SK-N-SH treated with all-trans-retinoic acid at 6 μM for 48 hours (cell line): ENCODE measurements around the gene AUH.

Experiments
- CREB5 ChIP-seq: fragments of 250-450 bp; sonication (Bioruptor Pico); IDR thresholded peaks from 2 replicates; pipeline ENCODE4 v1.5.1; 2020; ENCODE audit warnings: low read depth, mild to moderate bottlenecking, moderate library complexity
- ESRRG ChIP-seq: fragments of 250-450 bp; sonication (Bioruptor Pico); IDR thresholded peaks from 2 replicates; pipeline ENCODE4 v1.6.1; 2021; ENCODE audit warnings: mild to moderate bottlenecking
- GLIS3 ChIP-seq: fragments of 250-450 bp; sonication (Bioruptor Pico); IDR thresholded peaks from 2 replicates; pipeline ENCODE4 v1.5.0; 2020; ENCODE audit warnings: mild to moderate bottlenecking, moderate library complexity
- OSR1 ChIP-seq: fragments of 250-450 bp; sonication (Bioruptor Pico); IDR thresholded peaks from 2 replicates; pipeline ENCODE4 v1.8.0; 2022; ENCODE audit warnings: moderate library complexity, mild to moderate bottlenecking, inconsistent platforms
- PATZ1 ChIP-seq: fragments of 250-450 bp; sonication (Bioruptor Pico); IDR thresholded peaks from 2 replicates; pipeline ENCODE4 v1.8.0; 2020; ENCODE audit warnings: mild to moderate bottlenecking, moderate library complexity, borderline replicate concordance
- POU6F1 ChIP-seq: fragments of 250-450 bp; sonication (Bioruptor Pico); IDR thresholded peaks from 2 replicates; pipeline ENCODE4 v1.8.0; 2021; ENCODE audit warnings: low read depth, mild to moderate bottlenecking, moderate library complexity, borderline replicate concordance
- TOX ChIP-seq: fragments of 250-450 bp; sonication (Bioruptor Pico); IDR thresholded peaks from 2 replicates; pipeline ENCODE4 v1.8.0; 2021; ENCODE audit warnings: mild to moderate bottlenecking, moderate library complexity, borderline replicate concordance
- ZFP3 ChIP-seq: fragments of 250-450 bp; sonication (Bioruptor Pico); IDR thresholded peaks from 2 replicates; pipeline ENCODE4 v1.5.0; 2020; ENCODE audit warnings: mild to moderate bottlenecking, moderate library complexity
- ZNF70 ChIP-seq: fragments of 450-650 bp; formaldehyde crosslinking; IDR thresholded peaks from 2 replicates; pipeline ENCODE4 v1.5.0; 2020; ENCODE audit warnings: mild to moderate bottlenecking, moderate library complexity

GRCh38 chr9:91266448-91266847, 95.3 kb downstream of the AUH start:
- no peak for TF ChIP-seq POU6F1 (CRISPR knock-in tag)
- no peak for TF ChIP-seq CREB5
- TF ChIP-seq ZFP3 = no peak
- no peak for TF ChIP-seq OSR1 (CRISPR knock-in tag)
- no peak for TF ChIP-seq GLIS3 (CRISPR knock-in tag)
- no peak for TF ChIP-seq ESRRG (CRISPR knock-in tag)
- TF ChIP-seq PATZ1 (CRISPR knock-in tag) = no peak
- TF ChIP-seq TOX (CRISPR knock-in tag) = no peak
- TF ChIP-seq ZNF70 = no peak
